ENCODE data around the gene FLT3LG. TPM values are rescaled to one million over a fixed set of nuclear protein-coding genes. Genes with fewer than 3 reads are reported as not detected.

FLT3LG gene
- total RNA-seq, 3 donors from 2014 or later, result 3.3 to 14.8 (median 7.8) TPM

- intact Hi-C loops (cut with DNase I, micrococcal nuclease), result no loop called here
- H3K4me3 ChIP-seq, result peak overlapping the region; percentile 56
- H3K4me1 ChIP-seq (ENCODE audit: low read depth), result peaks cover 17% of the 10 kb centered on the region
- H3K9me3 ChIP-seq, result no peaks in the 10 kb centered on the region
- ATAC-seq (peak; percentile 39), DNase-seq (peak in 2 of 3 donors; percentile 56 to 66)
- TF ChIP-seq, protein P1, sequence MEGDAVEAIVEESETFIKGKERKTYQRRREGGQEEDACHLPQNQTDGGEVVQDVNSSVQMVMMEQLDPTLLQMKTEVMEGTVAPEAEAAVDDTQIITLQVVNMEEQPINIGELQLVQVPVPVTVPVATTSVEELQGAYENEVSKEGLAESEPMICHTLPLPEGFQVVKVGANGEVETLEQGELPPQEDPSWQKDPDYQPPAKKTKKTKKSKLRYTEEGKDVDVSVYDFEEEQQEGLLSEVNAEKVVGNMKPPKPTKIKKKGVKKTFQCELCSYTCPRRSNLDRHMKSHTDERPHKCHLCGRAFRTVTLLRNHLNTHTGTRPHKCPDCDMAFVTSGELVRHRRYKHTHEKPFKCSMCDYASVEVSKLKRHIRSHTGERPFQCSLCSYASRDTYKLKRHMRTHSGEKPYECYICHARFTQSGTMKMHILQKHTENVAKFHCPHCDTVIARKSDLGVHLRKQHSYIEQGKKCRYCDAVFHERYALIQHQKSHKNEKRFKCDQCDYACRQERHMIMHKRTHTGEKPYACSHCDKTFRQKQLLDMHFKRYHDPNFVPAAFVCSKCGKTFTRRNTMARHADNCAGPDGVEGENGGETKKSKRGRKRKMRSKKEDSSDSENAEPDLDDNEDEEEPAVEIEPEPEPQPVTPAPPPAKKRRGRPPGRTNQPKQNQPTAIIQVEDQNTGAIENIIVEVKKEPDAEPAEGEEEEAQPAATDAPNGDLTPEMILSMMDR (IDR thresholded peaks at IDR 0.05), result no peak
- no peaks in the 10 kb centered on the region for H3K36me3 ChIP-seq (ENCODE audit: low read depth)
These were observed 40.1 kb downstream of the FLT3LG start for GRCh38 chr19:49514151-49514550.

- TF ChIP-seq, protein P1 (IDR thresholded peaks at IDR 0.05), result no peak
- intact Hi-C loops (cut with DNase I, micrococcal nuclease), result no loop called here
- ATAC-seq (peak; percentile 13), DNase-seq (peak in 2 of 3 donors; percentile 53 to 65)
- Histone ChIP-seq H3K4me1 (ENCODE audit: low read depth) (peaks cover 17% of the 10 kb centered on the region), H3K4me3 (no peak overlapping the region), H3K36me3 (ENCODE audit: low read depth) (no peaks in the 10 kb centered on the region), H3K9me3 (no peaks in the 10 kb centered on the region)
These were observed 41.8 kb downstream of the FLT3LG start for GRCh38 chr19:49515767-49516166.

DNA sequence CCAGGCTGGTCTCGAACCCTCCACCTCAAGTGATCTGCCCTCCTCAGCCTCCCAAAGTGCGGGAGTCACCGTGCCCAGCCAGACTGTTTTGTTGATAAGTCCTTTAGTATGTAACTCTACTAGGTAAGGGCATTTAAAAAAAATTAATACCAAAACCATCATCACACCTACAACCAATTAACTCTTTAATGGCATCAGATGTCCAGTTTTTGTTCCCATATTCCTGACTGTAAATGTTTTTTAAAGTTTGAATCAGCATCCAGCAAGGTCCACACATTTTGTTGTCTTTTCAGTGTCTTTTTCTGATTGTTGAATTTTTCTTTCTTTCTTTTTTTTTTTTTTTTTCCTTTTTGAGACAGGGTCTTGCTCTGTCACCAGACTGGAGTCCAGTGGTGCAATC is 44.0 kb downstream of the FLT3LG start:
- intact Hi-C loops (cut with DNase I, micrococcal nuclease), result no loop called here
- Histone ChIP-seq H3K36me3 (ENCODE audit: low read depth) (no peaks in the 10 kb centered on the region), H3K4me1 (ENCODE audit: low read depth) (peaks cover 9% of the 10 kb centered on the region), H3K9me3 (no peaks in the 10 kb centered on the region), H3K4me3 (no peak overlapping the region)
- no peak for ATAC-seq
- TF ChIP-seq, protein P1 (IDR thresholded peaks at IDR 0.05), result no peak
- no peak for DNase-seq

GRCh38 chr19:49520705-49521319 is 46.8 kb downstream of the FLT3LG start:
- DNase-seq (no peak), ATAC-seq (no peak)
- intact Hi-C loops (cut with DNase I, micrococcal nuclease), result no loop called here
- TF ChIP-seq, protein P1 (IDR thresholded peaks at IDR 0.05), result no peak
- Histone ChIP-seq H3K4me3 (no peak overlapping the region), H3K4me1 (ENCODE audit: low read depth) (no peaks in the 10 kb centered on the region), H3K36me3 (ENCODE audit: low read depth) (no peaks in the 10 kb centered on the region), H3K9me3 (no peaks in the 10 kb centered on the region)

DNA sequence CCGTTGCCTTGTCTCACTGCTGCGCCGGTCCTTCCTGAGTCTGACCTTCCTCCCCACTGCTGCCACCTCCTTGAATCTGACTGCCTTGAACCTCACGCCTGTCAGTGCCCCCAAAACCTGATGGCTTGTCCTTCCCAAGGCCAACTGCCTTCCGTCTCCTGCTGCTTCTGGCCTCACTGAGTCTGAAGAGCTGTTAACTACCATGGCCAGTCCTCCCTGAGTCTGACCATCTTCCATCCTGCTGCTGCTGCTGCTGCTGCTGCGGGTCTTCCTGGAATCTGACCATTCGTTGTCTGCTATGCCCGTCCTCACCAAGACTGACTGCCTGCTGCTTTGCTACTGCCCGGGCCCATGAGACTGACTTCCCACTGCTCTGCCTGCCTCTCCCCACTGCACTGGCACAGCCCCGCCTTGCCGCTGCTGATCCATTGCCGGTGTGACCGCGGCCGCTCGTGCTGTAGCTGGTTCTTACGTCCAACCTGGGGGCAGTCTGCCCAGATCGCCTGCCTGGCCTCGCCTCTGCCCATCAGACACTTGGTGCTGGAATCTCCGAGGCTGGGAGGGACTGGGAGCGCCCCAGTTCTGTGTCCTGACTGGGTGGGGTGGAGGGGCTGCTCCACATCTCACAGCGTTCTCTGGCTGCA is 50.9 kb downstream of the FLT3LG start:
- no peak overlapping the region for H3K4me3 ChIP-seq
- peaks cover 7% of the 10 kb centered on the region for H3K4me1 ChIP-seq (ENCODE audit: low read depth)
- TF ChIP-seq, protein P1 (IDR thresholded peaks at IDR 0.05), result no peak
- intact Hi-C loops (cut with DNase I, micrococcal nuclease), result no loop called here
- ATAC-seq, result no peak
- no peak for DNase-seq
- H3K36me3 ChIP-seq (ENCODE audit: low read depth), result no peaks in the 10 kb centered on the region
- H3K9me3 ChIP-seq, result no peaks in the 10 kb centered on the region
